Measurements from ENCODE around the gene CACNA1A. TPM values are rescaled to one million over a fixed set of nuclear protein-coding genes. Genes with fewer than 3 reads are reported as not detected.

CACNA1A gene
- polyA plus RNA-seq, 1 donor (not counting 4 experiments of a cell fraction or from before 2014, with no cell fraction given), result not detected

GRCh38 chr19:13466697-13467096, 39.6 kb downstream of the CACNA1A start:
- Histone ChIP-seq H3K4me3 (ENCODE audit: control insufficient read depth in 2 of 3, extremely low read depth in 1 of 3, insufficient read depth in 2 of 3, low read depth in 1 of 3, low read length in 3 of 3) (no peak overlapping the region), H3K27ac (ENCODE audit: control insufficient read depth, insufficient read depth, low read length) (no peak overlapping the region), H3K9me1 (ENCODE audit: control insufficient read depth, extremely low read depth, insufficient read depth, low read length) (no peaks in the 10 kb centered on the region), H3K4me1 (ENCODE audit: control insufficient read depth, extremely low read depth, insufficient read depth, low read length) (no peaks in the 10 kb centered on the region), H3K9me3 (ENCODE audit: control insufficient read depth, low read depth, low read length) (no peaks in the 10 kb centered on the region), H2AFZ (ENCODE audit: control insufficient read depth, low read length) (no peak overlapping the region), H3K4me2 (ENCODE audit: control insufficient read depth, extremely low read depth, insufficient read depth, low read depth, low read length) (no peak overlapping the region), H4K20me1 (ENCODE audit: control insufficient read depth, extremely low read depth, insufficient read depth, low read length) (no peaks in the 10 kb centered on the region), H3K27me3 (ENCODE audit: control insufficient read depth, extremely low read depth, insufficient read depth, low read length) (no peaks in the 10 kb centered on the region), H3K9ac (ENCODE audit: control insufficient read depth, extremely low read depth, insufficient read depth, low read length) (no peak overlapping the region), H3K36me3 (ENCODE audit: control insufficient read depth in 2 of 2, extremely low read depth in 1 of 2, insufficient read depth in 2 of 2, low read length in 2 of 2) (no peaks in the 10 kb centered on the region), H3K79me2 (ENCODE audit: control insufficient read depth, insufficient read depth, low read length) (no peaks in the 10 kb centered on the region)
- DNase-seq (ENCODE audit: low read depth, low spot score) (no peak), FAIRE-seq (no peak)
- TF ChIP-seq EZH2 (IDR thresholded peaks at IDR 0.05; ENCODE audit: low read length) (no peak), CTCF (optimal IDR thresholded peaks at IDR 0.05 in 1 of 3, IDR thresholded peaks at IDR 0.05 in 1 of 3, conservative IDR thresholded peaks at IDR 0.05 in 1 of 3; ENCODE audit: extremely low read depth in 1 of 3, insufficient read depth in 2 of 3, low read length in 3 of 3) (no peak)
- dilution Hi-C loops (cut with MboI; ENCODE audit: extremely low pct_ligation_motif_present, low sequenced_read_pairs), result no loop called here

- no peak overlapping the region for H3K9ac ChIP-seq (ENCODE audit: control insufficient read depth, extremely low read depth, insufficient read depth, low read length)
- DNase-seq (ENCODE audit: low read depth, low spot score) (no peak), FAIRE-seq (no peak)
- H3K27ac ChIP-seq (ENCODE audit: control insufficient read depth, insufficient read depth, low read length), result no peak overlapping the region
- H3K4me2 ChIP-seq (ENCODE audit: control insufficient read depth, extremely low read depth, insufficient read depth, low read depth, low read length), result no peak overlapping the region
- H3K9me1 ChIP-seq (ENCODE audit: control insufficient read depth, extremely low read depth, insufficient read depth, low read length), result no peaks in the 10 kb centered on the region
- no peak overlapping the region for H3K4me3 ChIP-seq (ENCODE audit: control insufficient read depth in 2 of 3, extremely low read depth in 1 of 3, insufficient read depth in 2 of 3, low read depth in 1 of 3, low read length in 3 of 3)
- H2AFZ ChIP-seq (ENCODE audit: control insufficient read depth, low read length), result no peak overlapping the region
- H3K79me2 ChIP-seq (ENCODE audit: control insufficient read depth, insufficient read depth, low read length), result no peaks in the 10 kb centered on the region
- H3K36me3 ChIP-seq (ENCODE audit: control insufficient read depth in 2 of 2, extremely low read depth in 1 of 2, insufficient read depth in 2 of 2, low read length in 2 of 2), result no peaks in the 10 kb centered on the region
- no peak for TF ChIP-seq CTCF (optimal IDR thresholded peaks at IDR 0.05 in 1 of 3, IDR thresholded peaks at IDR 0.05 in 1 of 3, conservative IDR thresholded peaks at IDR 0.05 in 1 of 3; ENCODE audit: extremely low read depth in 1 of 3, insufficient read depth in 2 of 3, low read length in 3 of 3)
- TF ChIP-seq EZH2 (IDR thresholded peaks at IDR 0.05; ENCODE audit: low read length), result no peak
- dilution Hi-C loops (cut with MboI; ENCODE audit: extremely low pct_ligation_motif_present, low sequenced_read_pairs), result no loop called here
- H3K4me1 ChIP-seq (ENCODE audit: control insufficient read depth, extremely low read depth, insufficient read depth, low read length), result no peaks in the 10 kb centered on the region
- peaks cover 5% of the 10 kb centered on the region for H3K27me3 ChIP-seq (ENCODE audit: control insufficient read depth, extremely low read depth, insufficient read depth, low read length)
- no peaks in the 10 kb centered on the region for H3K9me3 ChIP-seq (ENCODE audit: control insufficient read depth, low read depth, low read length)
- no peaks in the 10 kb centered on the region for H4K20me1 ChIP-seq (ENCODE audit: control insufficient read depth, extremely low read depth, insufficient read depth, low read length)
These were observed 43.0 kb downstream of the CACNA1A start for GRCh38 chr19:13463296-13463695.

All from keratinocyte (primary cell).